HepG2 (cell line): ENCODE measurements around the gene CCDC148. TPM values are rescaled to one million over a fixed set of nuclear protein-coding genes. Genes with fewer than 3 reads are reported as not detected.

Experiments
- ARID5B ChIP-seq: IDR thresholded peaks from 2 replicates; pipeline ENCODE4 v1.4.0; 2020; ENCODE audit warnings: mild to moderate bottlenecking, missing genetic modification reagents
- ATF2 ChIP-seq: sonication (generic); formaldehyde crosslinking; IDR thresholded peaks from 2 replicates; pipeline ENCODE4 v1.4.0; 2020; ENCODE audit warnings: missing genetic modification reagents
- HNF1A ChIP-seq, 2 experiments: sonication (generic) in 1 of 2; formaldehyde crosslinking in 1 of 2; IDR thresholded peaks; 2 replicates each; pipeline versions ENCODE4 v1.4.0 to v1.6.1; 2016 to 2020; ENCODE audit warnings: borderline replicate concordance in 1 of 2, low read depth in 1 of 2, mild to moderate bottlenecking in 1 of 2, missing genetic modification reagents in 1 of 2
- SP4 ChIP-seq: sonication (generic); formaldehyde crosslinking; IDR thresholded peaks from 2 replicates; pipeline ENCODE4 v1.8.1; 2023; ENCODE audit warnings: mild to moderate bottlenecking, missing genetic modification reagents
- STAG1 ChIP-seq: sonication (generic); formaldehyde crosslinking; IDR thresholded peaks from 2 replicates; pipeline ENCODE4 v1.4.0; 2020; ENCODE audit warnings: missing genetic modification reagents
- ZNF101 ChIP-seq: sonication (generic); formaldehyde crosslinking; IDR thresholded peaks from 2 replicates; pipeline ENCODE4 v1.4.0; 2020; ENCODE audit warnings: mild to moderate bottlenecking, low read depth, missing genetic modification reagents, borderline replicate concordance
- ZNF138 ChIP-seq: sonication (generic); formaldehyde crosslinking; IDR thresholded peaks from 2 replicates; pipeline ENCODE4 v1.5.0; 2020; ENCODE audit warnings: mild to moderate bottlenecking, low read depth, missing genetic modification reagents
- ZNF205 ChIP-seq: IDR thresholded peaks from 2 replicates; pipeline ENCODE4 v1.6.1; 2018; ENCODE audit warnings: missing biosample characterization, missing genetic modification reagents
- ZNF264 ChIP-seq: sonication (generic); formaldehyde crosslinking; IDR thresholded peaks from 2 replicates; pipeline ENCODE4 v1.4.0; 2020; ENCODE audit warnings: missing genetic modification reagents
- ZNF687 ChIP-seq: sonication (generic); formaldehyde crosslinking; IDR thresholded peaks from 2 replicates; pipeline ENCODE4 v1.5.1; 2020; ENCODE audit warnings: mild to moderate bottlenecking, missing genetic modification reagents, moderate library complexity
- ZNF883 ChIP-seq: sonication (generic); formaldehyde crosslinking; IDR thresholded peaks from 2 replicates; pipeline ENCODE4 v1.5.1; 2020; ENCODE audit warnings: mild to moderate bottlenecking, missing genetic modification reagents; ENCODE audit errors: not compliant biosample characterization
- polyA plus RNA-seq, 8 experiments: library from polyadenylated mRNA; depleted of rRNA in 3 of 8; stranded (reverse) in 7 of 8; unstranded in 1 of 8; fragments of >200 nt; fragmentation: Illumina TruSeq in 4 of 8; extraction: Trizol in 4 of 8; gene quantifications; 2 replicates each; pipeline versions ENCODE4 v1.2.1 to v1.2.3, GENCODE V29; 2011 to 2016; ENCODE audit warnings: low read depth in 4 of 8, missing spikeins in 1 of 8, mixed read lengths in 1 of 8; ENCODE audit not compliant: insufficient read depth in 1 of 8
- total RNA-seq, 5 experiments: library from RNA; depleted of rRNA; stranded (reverse); fragments of >200 nt; fragmentation: Illumina TruSeq; extraction: Trizol; gene quantifications; 2 replicates each; pipeline ENCODE4 v1.2.3, GENCODE V29; 2016; ENCODE audit warnings: low read depth in 1 of 5

The CCDC148 gene
- total and polyA plus RNA-seq, 2 of the 13 experiments (the other 11 are each of a cell fraction or from before 2014, with no cell fraction given) = 0.30 to 0.49 TPM

- peak; percentile 98 for TF ChIP-seq ARID5B (CRISPR knock-in tag)
- no peak for TF ChIP-seq ZNF687 (CRISPR knock-in tag)
- TF ChIP-seq ZNF883 (CRISPR knock-in tag) = no peak
- peak; percentile 15; the same call in 1 of the 2 replicates for TF ChIP-seq HNF1A (IDR thresholded peaks at IDR 0.05; ENCODE audit: low read depth)
- peak; percentile 55; the same call in 1 of the 2 replicates for TF ChIP-seq HNF1A (CRISPR knock-in tag; IDR thresholded peaks at IDR 0.05; ENCODE audit: borderline replicate concordance)
- no peak for TF ChIP-seq SP4 (CRISPR knock-in tag)
- no peak for TF ChIP-seq ZNF138 (CRISPR knock-in tag)
- TF ChIP-seq STAG1 = peak; percentile 26; the same call in 1 of the 2 replicates
- peak; percentile 58; the same call in 1 of the 2 replicates for TF ChIP-seq ZNF264 (CRISPR knock-in tag)
- TF ChIP-seq ATF2 (CRISPR knock-in tag) = peak; percentile 43; the same call in 1 of the 2 replicates
- TF ChIP-seq ZNF101 (CRISPR knock-in tag) = no peak
- TF ChIP-seq ZNF205 (CRISPR knock-in tag) = 0 out of 2 replicates have a peak, but pooled peaks have one; percentile 29
Measured at GRCh38 chr2:158184556-158185343, 271.8 kb downstream of the CCDC148 start (continued).
